22Rv1 (cell line): ENCODE measurements around the gene PLXNA4.

Experiments
- ZFX ChIP-seq: fragments of 450-650 bp; IDR thresholded peaks from 2 replicates; pipeline ENCODE4 v1.6.1; 2017; ENCODE audit warnings: antibody characterized with exemption, borderline replicate concordance
- TF ChIP-seq, protein P1 (sequence below): fragments of 450-650 bp; IDR thresholded peaks from 2 replicates; pipeline ENCODE4 v1.5.1; 2017; ENCODE audit warnings: mild to moderate bottlenecking

DNA sequence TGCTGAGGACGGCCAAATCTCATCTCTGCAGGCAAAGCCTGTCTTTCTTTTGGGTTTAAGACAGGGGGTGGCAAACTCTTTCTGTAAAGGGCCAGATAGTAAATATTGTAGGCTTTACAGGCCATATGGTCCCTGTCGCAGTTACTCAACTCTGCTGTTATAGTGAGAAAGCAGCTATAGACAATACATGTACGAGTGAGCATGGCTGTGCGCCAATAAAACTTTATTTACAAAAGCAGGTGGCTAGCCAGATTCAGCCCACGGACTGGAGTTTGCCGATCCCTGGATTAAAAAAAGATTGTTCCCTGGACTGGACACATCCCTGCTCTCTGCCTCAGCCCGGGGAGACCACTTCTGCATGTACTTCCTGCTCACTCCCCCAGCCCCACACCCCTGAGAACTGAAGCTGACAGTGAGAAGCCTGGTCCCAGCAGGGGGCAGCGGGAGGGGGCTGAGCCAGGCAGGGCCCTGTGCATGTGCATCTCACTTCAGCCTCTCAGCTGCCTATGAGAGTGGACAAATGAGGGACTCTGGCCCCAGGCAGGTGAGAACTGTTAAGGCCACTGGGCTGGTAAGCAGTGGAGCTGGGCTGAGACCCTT is 392.4 kb downstream of the PLXNA4 start:
- TF ChIP-seq, protein P1, sequence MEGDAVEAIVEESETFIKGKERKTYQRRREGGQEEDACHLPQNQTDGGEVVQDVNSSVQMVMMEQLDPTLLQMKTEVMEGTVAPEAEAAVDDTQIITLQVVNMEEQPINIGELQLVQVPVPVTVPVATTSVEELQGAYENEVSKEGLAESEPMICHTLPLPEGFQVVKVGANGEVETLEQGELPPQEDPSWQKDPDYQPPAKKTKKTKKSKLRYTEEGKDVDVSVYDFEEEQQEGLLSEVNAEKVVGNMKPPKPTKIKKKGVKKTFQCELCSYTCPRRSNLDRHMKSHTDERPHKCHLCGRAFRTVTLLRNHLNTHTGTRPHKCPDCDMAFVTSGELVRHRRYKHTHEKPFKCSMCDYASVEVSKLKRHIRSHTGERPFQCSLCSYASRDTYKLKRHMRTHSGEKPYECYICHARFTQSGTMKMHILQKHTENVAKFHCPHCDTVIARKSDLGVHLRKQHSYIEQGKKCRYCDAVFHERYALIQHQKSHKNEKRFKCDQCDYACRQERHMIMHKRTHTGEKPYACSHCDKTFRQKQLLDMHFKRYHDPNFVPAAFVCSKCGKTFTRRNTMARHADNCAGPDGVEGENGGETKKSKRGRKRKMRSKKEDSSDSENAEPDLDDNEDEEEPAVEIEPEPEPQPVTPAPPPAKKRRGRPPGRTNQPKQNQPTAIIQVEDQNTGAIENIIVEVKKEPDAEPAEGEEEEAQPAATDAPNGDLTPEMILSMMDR: no peak
- TF ChIP-seq ZFX: no peak
